HG02798 (cell line): Measurements from ENCODE around the gene TMEM125.

ENCODE experiments used
- ATAC-seq: cut with Tn5 transposase; IDR thresholded peaks from one replicate; pipeline ENCODE4 v1.9.1; 2021; ENCODE audit warnings: mild to moderate bottlenecking; ENCODE audit not compliant: unreplicated experiment, poor library complexity

Gene TMEM125

DNA sequence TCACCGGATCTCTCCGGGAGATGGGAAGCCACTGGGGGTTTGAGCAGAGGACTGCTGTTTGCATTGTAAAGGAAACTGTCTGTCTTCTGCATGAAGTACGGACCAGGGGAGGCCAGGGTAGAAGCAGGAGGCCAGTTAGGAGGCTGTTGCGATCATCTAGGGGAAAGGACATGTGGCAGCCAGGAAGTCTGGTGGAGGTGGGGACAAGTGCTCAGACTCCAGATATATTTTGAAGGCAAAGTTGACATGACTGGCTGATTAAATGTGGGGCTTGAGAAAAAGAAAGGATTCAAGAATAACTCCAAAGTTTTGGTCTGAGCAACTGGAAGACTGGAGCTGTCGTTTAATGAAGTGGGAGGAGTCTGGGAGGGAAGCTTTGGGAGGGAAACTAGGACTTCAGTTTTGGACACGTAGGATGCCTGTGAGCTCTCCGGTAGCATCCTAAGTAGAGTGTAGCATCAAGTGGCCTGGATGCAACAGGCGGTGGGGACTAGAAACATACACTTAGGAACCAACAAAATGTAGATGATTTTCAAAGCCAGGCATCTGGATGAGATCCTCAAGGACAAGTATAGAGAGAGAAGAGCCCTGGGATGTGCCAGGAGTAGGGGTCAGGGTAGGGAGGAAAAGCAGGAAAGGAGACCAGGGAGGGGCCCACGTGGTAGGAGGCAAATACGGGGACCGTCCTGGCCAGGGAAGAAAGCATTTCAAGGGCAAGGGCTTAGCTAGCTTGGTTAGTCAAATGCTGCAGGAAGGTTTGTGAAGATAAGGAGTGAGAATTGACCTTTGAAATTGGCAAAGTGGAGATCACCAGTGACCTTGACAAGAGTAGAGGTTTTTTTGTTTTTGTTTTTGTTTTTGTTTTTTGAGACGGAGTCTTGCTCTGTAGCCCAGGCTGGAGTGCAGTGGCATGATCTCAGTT, 19.3 kb downstream of the TMEM125 start:
- ATAC-seq = no peak

DNA sequence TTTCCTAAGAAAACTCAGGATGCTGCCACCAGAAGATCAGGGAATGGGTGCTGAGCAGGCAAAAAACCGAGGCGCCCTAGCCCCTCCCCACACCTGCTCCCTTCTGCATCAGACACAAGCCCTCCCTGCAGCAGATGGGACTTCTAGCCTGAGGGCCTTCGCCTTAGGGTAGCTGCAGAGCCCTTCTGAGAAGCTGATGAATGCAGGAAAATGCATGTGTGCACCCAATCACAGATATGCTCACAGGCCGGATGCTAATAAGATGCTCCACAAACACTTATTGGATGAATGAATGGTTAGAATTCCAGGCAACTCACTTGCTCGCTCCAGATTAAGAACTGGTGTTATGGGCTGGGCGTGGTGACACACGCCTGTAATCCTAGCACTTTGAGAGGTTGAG, 22.4 kb downstream of the TMEM125 start:
- ATAC-seq = no peak

DNA sequence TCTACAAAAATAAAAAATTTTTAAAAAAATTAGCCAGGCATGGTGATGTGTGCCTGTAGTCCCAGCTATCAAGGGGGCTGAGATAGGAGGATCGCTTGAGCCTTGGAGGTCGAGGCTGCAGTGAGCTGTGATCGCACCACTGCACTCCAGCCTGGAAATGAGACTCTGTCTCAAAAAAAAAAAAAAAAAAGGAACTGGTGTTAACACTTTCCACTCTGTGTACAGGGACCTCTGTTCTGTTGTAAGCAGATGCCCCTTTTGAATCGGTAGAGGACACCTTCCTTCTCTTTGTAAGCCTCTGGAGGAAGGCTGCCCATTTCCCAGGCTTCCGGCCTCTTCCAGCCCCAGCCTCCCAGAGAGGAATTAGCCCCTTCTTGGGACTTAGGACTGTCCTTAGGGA, 22.9 kb downstream of the TMEM125 start:
- ATAC-seq = no peak

DNA sequence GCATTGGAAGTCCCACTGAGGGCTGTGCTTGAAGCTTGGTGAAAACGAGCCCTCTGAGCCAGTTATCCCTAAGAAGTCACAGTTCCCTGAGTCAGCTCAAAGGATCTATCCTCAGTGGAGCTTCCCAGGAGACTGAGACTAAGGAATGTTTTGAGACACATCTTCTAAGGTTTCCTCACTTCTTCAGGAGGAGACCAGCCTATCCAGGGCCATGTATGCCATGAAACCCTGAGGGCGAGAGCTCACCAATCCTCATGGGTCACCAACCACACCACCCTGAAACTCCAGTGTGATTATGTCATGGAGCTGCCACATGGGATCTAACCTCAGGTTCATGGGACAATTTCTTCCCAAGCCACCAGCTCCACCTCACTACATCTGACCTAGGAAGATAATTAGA, 23.4 kb downstream of the TMEM125 start:
- ATAC-seq = no peak

DNA sequence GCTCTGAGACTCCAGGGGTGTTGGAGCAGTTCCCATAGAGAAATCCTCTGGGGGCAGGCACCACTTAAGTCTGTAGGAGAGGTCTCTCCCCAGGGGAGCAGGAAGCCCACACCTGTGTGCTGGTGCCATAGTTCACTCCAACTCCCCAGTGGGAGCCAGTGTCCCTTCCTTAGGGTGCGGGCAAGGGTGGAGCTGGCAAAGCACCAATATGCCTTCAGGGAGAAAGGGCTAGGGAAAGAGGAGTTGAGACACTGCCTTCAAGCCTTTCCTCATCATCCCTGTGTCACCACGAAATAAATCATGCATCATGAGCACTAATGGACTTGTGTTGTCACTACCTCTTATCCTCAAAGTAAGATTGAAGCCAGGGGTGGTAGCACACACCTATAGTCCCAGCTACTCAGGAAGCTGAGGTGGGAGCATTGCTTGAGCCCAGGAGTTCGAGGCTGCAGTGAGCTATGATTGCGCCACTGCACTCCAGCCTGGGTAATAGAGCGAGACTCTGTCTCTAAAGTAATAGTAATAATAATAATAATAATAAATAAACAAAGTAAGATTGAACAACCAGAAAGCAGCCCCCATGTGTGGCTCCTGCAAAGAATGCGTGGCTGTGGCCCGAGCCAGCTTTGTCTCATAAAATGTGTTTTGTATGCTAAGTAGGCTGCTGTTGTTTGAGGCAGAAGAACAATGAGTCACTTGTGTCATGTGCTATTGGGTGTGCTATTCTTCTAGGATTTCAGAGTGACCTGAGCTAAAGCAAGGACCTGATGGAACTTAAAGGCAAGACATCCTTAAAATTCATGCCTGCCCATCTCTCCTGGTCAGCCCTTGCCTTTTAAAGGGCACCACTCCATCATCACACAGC, 24.3 kb downstream of the TMEM125 start:
- ATAC-seq = no peak

DNA sequence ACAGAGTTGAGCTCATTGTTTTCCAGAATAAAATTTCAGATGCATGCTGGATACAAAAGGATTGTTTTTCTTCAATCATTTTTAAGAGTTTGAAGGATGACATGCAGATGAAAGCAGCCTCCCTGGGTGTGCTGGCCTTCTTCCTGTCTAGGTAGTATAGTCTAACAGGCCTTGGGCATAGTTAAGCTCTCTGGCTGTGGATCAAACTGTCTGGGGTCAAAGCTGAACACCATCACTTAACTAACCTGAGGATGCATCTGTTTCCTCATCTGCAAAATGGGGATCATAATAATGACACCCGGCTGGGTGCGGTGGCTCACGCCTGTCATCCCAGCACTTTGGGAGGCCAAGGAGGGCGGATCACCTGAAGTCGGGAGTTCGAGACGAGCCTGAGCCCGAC, 25.0 kb downstream of the TMEM125 start:
- no peak for ATAC-seq

DNA sequence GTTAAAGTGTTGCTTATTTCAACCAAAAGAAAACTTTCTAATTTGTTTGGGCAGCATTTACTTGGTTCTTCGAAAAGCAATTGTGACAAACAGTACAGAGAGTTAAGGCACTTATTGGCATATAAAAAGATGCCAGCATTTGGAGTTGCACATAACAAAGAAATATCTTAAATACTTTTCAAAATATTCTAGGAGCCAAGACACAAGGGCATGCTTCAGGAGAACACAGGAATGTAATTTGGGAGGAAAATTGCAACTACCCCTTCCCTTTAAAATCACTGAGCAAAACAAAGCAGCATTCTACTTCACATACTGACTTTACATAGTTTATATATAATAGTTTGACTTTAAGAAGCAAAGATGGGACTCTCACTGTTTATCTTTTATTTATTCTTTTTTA, 26.4 kb downstream of the TMEM125 start:
- ATAC-seq = no peak

DNA sequence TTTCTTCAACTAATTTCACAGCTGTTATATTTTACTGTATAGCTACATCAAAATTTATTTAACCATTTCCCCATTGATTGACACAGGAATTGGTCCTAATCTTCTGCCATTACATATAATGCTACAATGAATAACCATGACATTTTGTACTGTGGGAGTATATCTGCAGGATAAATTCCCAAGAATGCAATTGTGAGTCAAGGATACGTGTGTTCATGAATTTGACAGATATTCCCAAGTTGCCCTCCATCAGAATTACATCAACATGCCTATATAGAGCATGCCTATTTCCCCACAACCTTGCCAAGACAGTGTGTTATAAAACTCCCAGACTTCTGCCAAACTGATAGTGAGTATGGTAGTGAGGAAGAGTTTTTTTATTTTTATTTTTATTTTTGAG, 28.3 kb downstream of the TMEM125 start:
- no peak for ATAC-seq

DNA sequence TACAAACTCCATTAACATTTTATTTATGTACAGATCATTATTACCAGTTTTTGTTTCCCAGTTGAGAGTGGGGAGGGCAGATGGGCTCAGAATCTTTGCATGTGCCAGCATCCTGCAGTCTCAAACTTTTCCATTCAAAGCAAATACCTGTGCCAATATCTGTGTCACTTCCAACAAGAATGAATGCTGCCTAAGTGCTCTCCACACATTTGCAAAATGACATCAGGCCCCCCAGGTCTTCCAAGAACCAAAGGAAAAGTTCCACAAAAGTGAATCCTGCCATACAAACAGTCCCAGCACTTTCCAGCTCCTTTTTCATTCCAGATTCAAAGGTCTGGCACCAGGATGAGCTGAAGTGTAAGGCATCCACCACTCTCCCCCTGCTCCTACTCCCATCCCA, 29.3 kb downstream of the TMEM125 start:
- no peak for ATAC-seq

DNA sequence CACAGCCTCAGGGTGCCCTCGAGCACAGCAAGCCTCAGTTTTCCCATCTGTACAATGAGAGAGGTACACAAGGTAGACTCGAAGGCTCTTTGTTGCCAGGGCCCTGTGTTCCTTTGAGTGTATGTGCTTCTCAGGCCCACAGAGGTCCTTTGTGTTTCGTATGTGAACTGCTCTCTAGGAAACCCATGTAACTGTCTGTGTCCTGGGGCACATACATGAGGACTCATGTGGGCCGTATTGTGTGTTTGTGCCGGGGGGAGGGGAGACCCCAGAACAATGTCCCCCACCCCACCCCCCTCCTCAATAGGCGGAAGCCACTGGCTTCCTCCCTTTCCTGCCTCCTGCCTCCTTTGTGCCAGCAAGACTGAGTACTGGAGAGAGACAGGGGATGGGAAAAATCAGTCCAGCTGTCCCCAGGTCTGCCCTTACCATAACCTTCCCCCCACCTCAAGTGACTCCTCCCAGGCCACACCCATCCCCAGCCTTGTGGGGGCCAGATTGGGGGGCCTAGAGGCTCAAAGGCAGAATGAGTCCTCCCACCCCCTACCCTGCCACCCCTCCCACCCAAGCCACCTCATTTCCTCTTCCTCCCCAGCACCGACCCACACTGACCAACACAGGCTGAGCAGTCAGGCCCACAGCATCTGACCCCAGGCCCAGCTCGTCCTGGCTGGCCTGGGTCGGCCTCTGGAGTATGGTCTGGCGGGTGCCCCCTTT, 30.8 kb downstream of the TMEM125 start, which contains the start of gene TIE1:
Gene TIE1 (plus strand): TSS at position 605 of the 717 bp plus-strand sequence. CDS start 90 bp downstream, at position 695.
- ATAC-seq = no peak

DNA sequence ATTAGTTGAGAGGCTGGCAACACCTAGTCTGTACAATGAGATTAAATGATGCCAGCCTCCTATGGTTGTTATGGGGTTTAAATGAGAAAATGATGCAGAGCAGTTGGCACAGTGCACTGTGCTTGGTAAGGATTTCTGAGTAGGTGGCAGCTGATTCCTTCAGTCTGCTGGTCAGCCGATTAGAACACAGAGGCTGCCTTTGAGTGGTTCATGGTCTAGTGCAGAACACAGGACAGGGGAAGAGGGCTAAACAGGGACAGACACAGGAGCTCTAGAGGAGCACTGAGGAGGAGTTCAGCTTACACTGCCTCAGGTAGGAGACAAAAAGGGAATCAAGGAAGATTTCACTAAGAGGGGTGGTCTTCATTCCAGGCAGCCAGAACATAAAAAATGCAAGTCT, 32.4 kb downstream of the TMEM125 start:
- ATAC-seq = no peak

DNA sequence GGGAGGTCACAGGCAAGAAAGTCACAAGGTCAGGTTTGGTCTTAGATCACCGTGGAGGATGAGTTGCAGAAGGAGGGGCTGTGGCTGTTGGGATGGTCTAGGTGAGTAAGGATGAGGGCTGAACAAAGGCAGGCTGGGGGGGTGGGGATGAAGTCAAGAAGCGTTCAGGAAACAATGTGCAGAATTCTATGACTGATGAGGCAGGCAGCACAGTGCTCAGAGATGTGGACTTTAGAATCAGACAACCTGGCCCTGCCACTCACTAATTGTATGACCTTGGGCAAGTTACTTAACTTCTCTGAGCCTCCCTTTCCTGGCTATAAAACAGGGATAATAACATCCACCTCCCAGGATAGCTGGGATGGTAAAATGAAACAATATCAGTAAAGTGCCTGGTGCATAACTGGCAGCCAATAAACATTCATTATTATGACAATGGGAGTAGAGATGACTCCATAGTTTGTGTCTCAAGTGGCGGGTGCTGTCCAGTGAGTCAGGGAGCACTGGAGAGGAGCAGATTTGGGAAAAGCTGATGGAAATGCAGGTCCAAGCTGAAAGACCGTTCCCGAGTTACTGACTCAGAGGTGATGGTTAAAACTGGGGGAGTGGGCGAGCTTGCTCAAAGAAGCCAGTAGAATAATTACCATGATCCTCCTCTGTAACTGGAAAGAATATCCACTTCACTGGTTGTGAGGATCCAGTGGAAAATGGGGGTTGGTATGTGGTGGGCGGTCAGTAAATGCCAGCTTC, 33.1 kb downstream of the TMEM125 start:
- ATAC-seq = no peak

DNA sequence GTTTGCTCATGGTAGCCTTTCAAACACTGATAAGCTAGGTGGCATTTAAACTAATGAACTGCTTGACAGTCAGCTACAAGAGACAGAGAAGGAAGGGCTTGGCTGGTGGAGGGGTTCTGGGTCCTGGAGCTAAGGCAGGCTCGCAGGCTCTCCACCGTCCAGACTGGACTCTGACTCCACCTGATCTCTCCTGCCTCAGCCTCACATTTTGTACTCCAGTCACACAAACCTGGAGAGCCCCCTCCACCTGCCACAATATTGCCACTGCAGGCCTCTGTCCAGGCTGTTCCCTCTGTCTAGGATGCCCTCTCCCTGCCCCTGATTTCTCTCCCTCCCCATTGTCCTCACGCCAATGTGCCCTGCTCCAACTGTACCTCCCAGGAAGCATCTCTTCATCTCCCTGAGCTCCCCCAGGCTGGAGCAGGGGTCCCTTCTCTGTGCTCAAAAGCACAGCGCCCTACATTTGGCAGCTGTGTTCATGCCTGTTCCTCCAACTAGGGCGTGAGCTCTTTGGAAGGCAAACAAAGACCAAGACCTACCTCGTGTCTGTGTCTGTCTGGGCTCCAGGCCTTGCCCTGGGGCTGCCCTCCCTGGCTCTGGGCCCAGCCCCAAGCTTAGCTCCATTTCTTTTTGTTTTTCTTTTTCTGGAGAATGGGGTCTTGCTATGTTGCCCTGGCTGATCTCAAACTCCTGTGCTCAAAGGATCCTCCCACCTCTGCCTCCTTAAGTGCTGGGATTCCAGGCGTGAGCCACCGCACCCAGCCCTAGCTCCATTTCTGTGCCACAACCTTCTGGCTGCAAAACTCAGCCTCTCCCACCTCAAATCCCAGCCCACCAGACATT, 33.9 kb downstream of the TMEM125 start:
- ATAC-seq = no peak

DNA sequence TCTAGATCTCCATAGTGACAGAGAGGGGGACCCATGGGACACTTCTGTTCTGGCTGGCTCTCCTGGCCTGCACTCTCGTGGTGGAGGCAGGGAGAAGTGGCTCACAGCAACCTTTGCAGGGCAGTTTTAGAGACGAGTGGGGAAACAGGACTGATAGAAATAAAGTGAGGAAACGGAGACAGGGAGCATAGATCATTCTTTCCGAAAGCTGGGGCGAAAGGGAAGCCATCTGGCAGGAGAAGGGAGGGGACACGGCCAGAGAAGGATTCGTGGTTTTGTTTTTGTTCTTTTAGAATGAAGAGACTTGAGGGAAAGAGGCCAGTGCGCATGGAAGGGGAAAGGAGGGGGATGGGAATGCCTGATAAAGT, 34.5 kb downstream of the TMEM125 start:
- no peak for ATAC-seq

DNA sequence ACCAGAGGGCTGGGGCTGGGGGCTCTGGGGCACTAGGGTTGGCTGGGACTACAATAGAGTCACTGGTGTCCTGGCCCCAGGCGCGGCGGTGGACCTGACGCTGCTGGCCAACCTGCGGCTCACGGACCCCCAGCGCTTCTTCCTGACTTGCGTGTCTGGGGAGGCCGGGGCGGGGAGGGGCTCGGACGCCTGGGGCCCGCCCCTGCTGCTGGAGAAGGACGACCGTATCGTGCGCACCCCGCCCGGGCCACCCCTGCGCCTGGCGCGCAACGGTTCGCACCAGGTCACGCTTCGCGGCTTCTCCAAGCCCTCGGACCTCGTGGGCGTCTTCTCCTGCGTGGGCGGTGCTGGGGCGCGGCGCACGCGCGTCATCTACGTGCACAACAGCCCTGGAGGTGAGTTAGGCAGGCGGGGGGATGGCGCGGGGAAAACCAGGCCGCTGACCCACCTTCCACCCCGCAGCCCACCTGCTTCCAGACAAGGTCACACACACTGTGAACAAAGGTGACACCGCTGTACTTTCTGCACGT, 35.1 kb downstream of the TMEM125 start:
- no peak for ATAC-seq

DNA sequence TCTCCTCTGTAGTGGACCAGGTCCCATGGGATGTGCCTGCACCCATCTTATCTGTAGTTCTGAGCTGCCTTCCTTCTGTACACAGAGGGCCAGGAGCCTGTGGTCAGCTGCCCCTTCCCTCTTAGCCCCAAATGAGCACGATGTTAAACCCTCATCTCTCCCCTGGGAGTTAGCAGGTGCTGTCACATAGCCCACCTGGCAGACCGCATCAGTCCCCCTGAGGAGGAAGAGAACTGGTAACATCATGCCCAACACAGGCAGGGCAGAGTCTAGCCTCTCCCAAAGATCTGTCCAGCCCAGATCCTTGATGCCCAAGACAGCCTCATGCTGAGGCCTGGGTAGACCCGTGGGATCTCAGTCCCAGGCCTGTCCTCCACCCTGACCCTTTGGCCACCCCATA, 35.7 kb downstream of the TMEM125 start:
- no peak for ATAC-seq

DNA sequence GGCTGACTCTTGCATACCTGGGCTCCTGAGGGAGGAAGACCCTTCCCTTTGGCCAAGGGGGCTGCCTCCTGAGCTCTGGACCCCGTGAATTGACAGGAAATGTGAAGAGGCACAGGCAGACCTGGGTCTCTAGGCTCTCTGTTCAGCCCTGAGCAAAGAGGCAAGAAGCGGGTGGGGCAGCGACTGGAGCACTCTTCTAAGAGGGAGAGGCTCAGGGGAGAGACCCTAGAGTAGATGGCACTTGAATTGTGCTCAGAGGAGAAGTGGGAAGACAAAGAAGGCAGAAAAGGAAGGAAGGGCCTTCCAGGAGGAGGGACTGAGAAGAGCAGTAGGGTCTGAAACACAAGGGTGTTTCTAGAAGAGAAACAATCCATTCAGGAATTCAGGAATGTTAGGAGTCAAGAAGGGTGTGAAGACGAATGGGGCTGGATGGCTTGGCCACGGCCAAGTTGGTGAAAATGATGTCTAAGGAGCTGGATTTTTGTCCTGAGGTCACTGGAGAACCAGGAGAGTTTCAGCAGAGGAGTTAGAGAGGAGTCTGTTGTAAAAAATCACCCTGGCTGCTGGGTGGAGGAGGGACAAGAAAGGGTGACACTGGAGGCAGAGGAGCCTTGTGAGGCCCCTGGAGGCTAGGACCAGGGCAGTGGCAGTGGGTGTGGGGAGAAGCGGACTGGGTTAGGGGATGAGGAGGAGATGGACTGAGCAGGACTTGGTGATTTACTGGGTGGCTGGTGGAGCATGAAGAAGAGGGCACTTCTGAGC, 36.3 kb downstream of the TMEM125 start:
- ATAC-seq = no peak
